Keratinocyte (primary cell): Measurements from ENCODE around the gene CCDC181.

Experiments used
- CTCF ChIP-seq, 3 experiments: IDR thresholded peaks in 1 of 3; conservative IDR thresholded peaks in 1 of 3; optimal IDR thresholded peaks in 1 of 3; 2 replicates in 2 of 3; 3 replicates in 1 of 3; pipeline versions ENCODE3 to v1.5.1; 2011; ENCODE audit warnings: low read length in 3 of 3, mild to moderate bottlenecking in 3 of 3, moderate library complexity in 2 of 3, control low read depth in 1 of 3, inconsistent platforms in 1 of 3; ENCODE audit not compliant: insufficient read depth in 2 of 3; ENCODE audit errors: extremely low read depth in 1 of 3
- EZH2 ChIP-seq: IDR thresholded peaks from one replicate; pipeline ENCODE4 v1.6.1; 2012; ENCODE audit warnings: inconsistent platforms, mild to moderate bottlenecking, low read length, moderate library complexity

DNA sequence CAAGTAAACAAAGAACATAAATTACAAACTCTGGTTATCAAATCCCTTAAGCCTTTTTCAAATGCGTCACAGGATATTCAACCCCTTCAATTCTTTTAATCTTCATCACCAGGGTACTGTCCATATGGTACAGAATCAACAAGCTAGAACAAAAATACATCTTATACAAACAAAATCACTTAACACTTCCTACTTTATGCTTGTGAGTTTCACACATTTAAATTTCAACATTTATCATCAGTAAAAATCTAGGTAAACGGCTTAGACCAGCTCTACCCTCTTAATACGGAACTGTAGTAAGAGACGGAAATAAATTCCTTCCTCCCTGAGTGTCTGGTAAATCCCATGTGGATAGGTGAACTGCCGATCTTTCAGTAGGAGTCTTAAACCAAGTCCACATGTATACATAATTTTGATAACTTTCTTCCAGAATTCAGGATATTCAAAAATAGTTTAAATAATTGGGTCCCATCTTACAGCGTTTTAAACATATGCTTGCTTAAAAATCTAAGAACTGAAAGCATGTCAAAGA, 1.0 kb downstream of the CCDC181 start:
- TF ChIP-seq CTCF (optimal IDR thresholded peaks at IDR 0.05 in 1 of 3, IDR thresholded peaks at IDR 0.05 in 1 of 3, conservative IDR thresholded peaks at IDR 0.05 in 1 of 3; ENCODE audit: extremely low read depth in 1 of 3, insufficient read depth in 2 of 3, low read length in 3 of 3): no peak
- TF ChIP-seq EZH2: no peak
